Measurements from ENCODE around the gene INTS14.

The INTS14 gene

GRCh38 chr15:65530318-65531111, 80.4 kb downstream of the INTS14 start, which contains the start of gene HACD3:
HACD3 (plus strand) TSS chr15:65530463; CDS start chr15:65530632, 169 bp downstream.
- peak; percentile 98 for DNase-seq (ENCODE audit: low spot score)

GRCh38 chr15:65529762-65530317, 81.1 kb downstream of the INTS14 start:
- no peak for DNase-seq (ENCODE audit: low spot score)
